Measurements from ENCODE around the gene BLMH. TPM values are rescaled to one million over a fixed set of nuclear protein-coding genes. Genes with fewer than 3 reads are reported as not detected.

The BLMH gene
- polyA plus RNA-seq, 1 experiment = 10.7 TPM

GRCh38 chr17:30318155-30318554 lies 26.4 kb upstream of the BLMH start:
- no peak overlapping the region for H3K4me3 ChIP-seq (ENCODE audit: low read depth, low read length)
- POLR2A ChIA-PET = no interaction called here
- H3K36me3 ChIP-seq (ENCODE audit: control insufficient read depth, insufficient read depth, low read length) = no peaks in the 10 kb centered on the region
- CTCF ChIA-PET = interaction anchor here (0.8 kb wide), 1 partner anchor 10 kb away, joined by 3 read pairs; no protein-coding TSS in a partner anchor
- TF ChIP-seq CTCF (IDR thresholded peaks at IDR 0.05; ENCODE audit: insufficient read depth, low read depth, low read length) = no peak
- H3K27me3 ChIP-seq (ENCODE audit: control insufficient read depth, insufficient read depth, low read length) = no peaks in the 10 kb centered on the region
- DNase-seq (ENCODE audit: low read depth) = no peak

GRCh38 chr17:30316736-30317135 lies 25.0 kb upstream of the BLMH start:
- no peak for TF ChIP-seq CTCF (IDR thresholded peaks at IDR 0.05; ENCODE audit: insufficient read depth, low read depth, low read length)
- no peak overlapping the region for H3K4me3 ChIP-seq (ENCODE audit: low read depth, low read length)
- CTCF ChIA-PET = interaction anchor here (0.6 to 1.2 kb wide), 3 partner anchors 13 to 72 kb away, joined by 3 read pairs; no protein-coding TSS in a partner anchor
- POLR2A ChIA-PET = no interaction called here
- H3K36me3 ChIP-seq (ENCODE audit: control insufficient read depth, insufficient read depth, low read length) = no peaks in the 10 kb centered on the region
- no peaks in the 10 kb centered on the region for H3K27me3 ChIP-seq (ENCODE audit: control insufficient read depth, insufficient read depth, low read length)
- no peak for DNase-seq (ENCODE audit: low read depth)

- no peaks in the 10 kb centered on the region for H3K36me3 ChIP-seq (ENCODE audit: control insufficient read depth, insufficient read depth, low read length)
- ChIA-PET POLR2A (no interaction called here), CTCF (no interaction called here)
- H3K27me3 ChIP-seq (ENCODE audit: control insufficient read depth, insufficient read depth, low read length) = no peaks in the 10 kb centered on the region
- no peak for TF ChIP-seq CTCF (IDR thresholded peaks at IDR 0.05; ENCODE audit: insufficient read depth, low read depth, low read length)
- no peak overlapping the region for H3K4me3 ChIP-seq (ENCODE audit: low read depth, low read length)
- DNase-seq (ENCODE audit: low read depth) = no peak
Measured at GRCh38 chr17:30315106-30315505, 23.4 kb upstream of the BLMH start.

GRCh38 chr17:30314474-30314873 lies 22.7 kb upstream of the BLMH start:
- Histone ChIP-seq H3K36me3 (ENCODE audit: control insufficient read depth, insufficient read depth, low read length) (no peaks in the 10 kb centered on the region), H3K27me3 (ENCODE audit: control insufficient read depth, insufficient read depth, low read length) (no peaks in the 10 kb centered on the region), H3K4me3 (ENCODE audit: low read depth, low read length) (no peak overlapping the region)
- TF ChIP-seq CTCF (IDR thresholded peaks at IDR 0.05; ENCODE audit: insufficient read depth, low read depth, low read length) = no peak
- ChIA-PET POLR2A (no interaction called here), CTCF (no interaction called here)
- DNase-seq (ENCODE audit: low read depth) = no peak

- DNase-seq (ENCODE audit: low read depth) = no peak
Measured at GRCh38 chr17:30312226-30312625, 20.5 kb upstream of the BLMH start.

More at GRCh38 chr17:30312226-30312625, 20.5 kb upstream of the BLMH start:
- ChIA-PET POLR2A (interaction anchor here (0.6 kb wide), 1 partner anchor 22 kb away, joined by 21 read pairs; no protein-coding TSS in a partner anchor), CTCF (interaction anchor here (1.1 kb wide), 1 partner anchor 17 kb away, joined by 3 read pairs; no protein-coding TSS in a partner anchor)
- Histone ChIP-seq H3K27me3 (ENCODE audit: control insufficient read depth, insufficient read depth, low read length) (no peaks in the 10 kb centered on the region), H3K4me3 (ENCODE audit: low read depth, low read length) (no peak overlapping the region), H3K36me3 (ENCODE audit: control insufficient read depth, insufficient read depth, low read length) (no peaks in the 10 kb centered on the region)
- no peak for TF ChIP-seq CTCF (IDR thresholded peaks at IDR 0.05; ENCODE audit: insufficient read depth, low read depth, low read length)
